WERI-Rb-1 (cell line): Measurements from ENCODE around the gene ITPR3.

ENCODE experiments used
- DNase-seq: peaks from one replicate; pipeline ENCODE4 v3.0.0-alpha.2; 2020
- H3K27ac ChIP-seq: fragments of 250-450 bp; sonication (Bioruptor Pico); 2 replicates; pipeline ENCODE4 v1.5.1; 2020; ENCODE audit warnings: mild to moderate bottlenecking, moderate library complexity
- H3K27me3 ChIP-seq: fragments of 250-450 bp; sonication (Bioruptor Pico); 2 replicates; pipeline ENCODE4 v1.5.1; 2021; ENCODE audit warnings: mild to moderate bottlenecking, low read depth, moderate library complexity; ENCODE audit not compliant: insufficient read depth, severe bottlenecking
- H3K36me3 ChIP-seq: fragments of 250-450 bp; sonication (Bioruptor Pico); 2 replicates; pipeline ENCODE4 v1.5.1; 2020; ENCODE audit warnings: mild to moderate bottlenecking, moderate library complexity
- H3K4me3 ChIP-seq: 2 replicates; pipeline ENCODE4 v1.5.1; 2011; ENCODE audit warnings: low read depth, mild to moderate bottlenecking, control low read depth, low read length
- H3K9me3 ChIP-seq: fragments of 250-450 bp; sonication (Bioruptor Pico); 2 replicates; pipeline ENCODE4 v1.5.1; 2021; ENCODE audit warnings: mild to moderate bottlenecking, moderate library complexity; ENCODE audit not compliant: severe bottlenecking
- TF ChIP-seq, protein P1 (sequence below): IDR thresholded peaks from 2 replicates; pipeline ENCODE4 v1.5.1; 2011; ENCODE audit warnings: low read depth, mild to moderate bottlenecking, control low read depth, inconsistent platforms, low read length

The ITPR3 gene

DNA sequence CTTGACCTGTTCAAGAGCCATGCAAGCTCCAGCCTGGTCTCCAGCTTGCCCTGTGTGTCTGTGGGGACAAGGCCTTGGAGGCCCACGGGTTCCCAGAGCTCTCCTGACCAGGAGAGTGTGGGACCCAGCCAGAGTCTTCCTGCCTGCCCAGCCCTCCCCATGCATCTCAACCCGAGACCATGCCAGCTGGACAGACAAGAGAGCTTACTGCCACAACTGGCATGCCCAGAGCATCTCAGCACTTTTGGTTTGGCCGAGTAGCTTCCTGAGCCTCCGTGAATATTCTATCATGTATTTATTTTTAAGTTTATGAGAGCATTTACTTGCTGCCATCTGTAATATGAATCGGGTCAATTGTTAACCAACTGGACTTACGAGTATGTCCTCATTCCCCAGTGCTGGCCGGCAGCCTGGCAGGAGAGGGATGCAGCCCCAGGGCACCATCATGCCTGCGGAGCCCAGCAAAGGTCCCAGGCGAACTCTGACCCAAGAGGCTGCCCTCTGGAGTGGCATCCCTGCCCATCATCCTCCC, 110.7 kb downstream of the ITPR3 start:
- TF ChIP-seq, protein P1, sequence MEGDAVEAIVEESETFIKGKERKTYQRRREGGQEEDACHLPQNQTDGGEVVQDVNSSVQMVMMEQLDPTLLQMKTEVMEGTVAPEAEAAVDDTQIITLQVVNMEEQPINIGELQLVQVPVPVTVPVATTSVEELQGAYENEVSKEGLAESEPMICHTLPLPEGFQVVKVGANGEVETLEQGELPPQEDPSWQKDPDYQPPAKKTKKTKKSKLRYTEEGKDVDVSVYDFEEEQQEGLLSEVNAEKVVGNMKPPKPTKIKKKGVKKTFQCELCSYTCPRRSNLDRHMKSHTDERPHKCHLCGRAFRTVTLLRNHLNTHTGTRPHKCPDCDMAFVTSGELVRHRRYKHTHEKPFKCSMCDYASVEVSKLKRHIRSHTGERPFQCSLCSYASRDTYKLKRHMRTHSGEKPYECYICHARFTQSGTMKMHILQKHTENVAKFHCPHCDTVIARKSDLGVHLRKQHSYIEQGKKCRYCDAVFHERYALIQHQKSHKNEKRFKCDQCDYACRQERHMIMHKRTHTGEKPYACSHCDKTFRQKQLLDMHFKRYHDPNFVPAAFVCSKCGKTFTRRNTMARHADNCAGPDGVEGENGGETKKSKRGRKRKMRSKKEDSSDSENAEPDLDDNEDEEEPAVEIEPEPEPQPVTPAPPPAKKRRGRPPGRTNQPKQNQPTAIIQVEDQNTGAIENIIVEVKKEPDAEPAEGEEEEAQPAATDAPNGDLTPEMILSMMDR: no peak
- no peaks in the 10 kb centered on the region for H3K27me3 ChIP-seq
- no peak overlapping the region for H3K4me3 ChIP-seq
- no peak for DNase-seq
- no peak overlapping the region for H3K27ac ChIP-seq
- H3K36me3 ChIP-seq: no peaks in the 10 kb centered on the region
- H3K9me3 ChIP-seq: no peaks in the 10 kb centered on the region

DNA sequence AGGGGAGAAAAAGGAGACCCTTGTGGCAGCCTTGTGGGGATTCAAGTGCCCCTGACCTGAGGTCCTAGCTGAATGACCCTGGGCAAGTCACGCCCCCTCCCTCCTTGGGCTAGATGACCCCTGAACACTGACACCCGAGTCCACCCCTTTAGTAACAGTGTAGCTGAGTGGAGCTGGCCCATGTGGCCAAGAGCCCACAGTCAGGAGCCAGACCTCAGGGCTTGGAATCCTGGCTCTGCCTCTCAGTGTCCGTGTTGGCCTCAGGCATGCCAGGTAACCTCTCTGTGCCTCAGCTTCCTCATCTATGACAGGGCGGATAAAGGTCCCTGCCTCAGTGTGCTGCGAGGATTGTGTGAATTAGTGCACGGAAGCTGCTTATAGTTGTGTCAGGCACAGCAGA, 111.3 kb downstream of the ITPR3 start:
- DNase-seq: peak; percentile 65
- Histone ChIP-seq H3K27ac (peak overlapping the region; percentile 49), H3K36me3 (no peaks in the 10 kb centered on the region), H3K9me3 (no peaks in the 10 kb centered on the region), H3K27me3 (no peaks in the 10 kb centered on the region), H3K4me3 (no peak overlapping the region)
- TF ChIP-seq, protein P1: no peak

DNA sequence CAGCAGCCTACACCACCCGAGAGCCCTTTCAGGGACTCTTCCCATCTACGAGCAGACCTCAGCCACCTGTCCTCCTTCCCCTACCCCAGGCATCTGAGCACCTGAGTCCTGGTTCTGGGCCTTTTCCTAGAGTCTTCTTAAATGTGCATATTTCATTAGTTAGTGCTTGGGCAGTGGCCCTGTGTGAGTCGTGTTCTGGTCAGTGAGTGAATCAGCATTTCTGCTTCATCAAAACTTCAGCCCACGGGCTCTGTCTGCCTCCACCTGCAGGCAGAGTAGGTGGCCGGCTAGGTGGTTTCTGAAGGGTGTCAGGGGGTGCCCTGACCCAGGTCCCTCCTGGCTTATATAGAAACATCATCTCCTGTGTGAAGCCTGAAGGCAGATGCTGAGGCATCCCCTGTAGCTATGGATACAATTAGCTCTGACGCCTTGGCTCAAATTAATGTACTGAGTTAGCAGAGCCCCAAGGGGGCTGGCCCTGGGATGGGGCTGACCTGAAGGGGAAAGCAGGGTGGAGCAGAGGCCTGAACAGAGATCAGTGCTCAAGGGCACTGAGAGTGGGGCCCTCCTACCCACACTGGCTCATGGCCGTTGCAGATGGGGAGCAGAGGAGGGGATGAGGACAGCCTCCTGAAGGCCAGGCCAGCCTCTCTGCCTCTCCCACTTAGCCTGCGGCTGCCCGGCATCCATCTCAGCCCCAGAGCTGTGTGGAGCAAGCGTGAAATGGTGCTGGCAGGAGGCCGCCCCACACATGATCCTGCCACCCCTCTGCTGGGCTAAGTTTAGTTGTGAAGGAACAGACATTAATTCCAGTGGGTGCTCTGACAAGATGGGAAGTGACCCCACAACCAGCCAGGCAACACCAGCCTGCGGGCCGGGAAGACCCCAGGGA, 111.9 kb downstream of the ITPR3 start:
- no peak for DNase-seq

DNA sequence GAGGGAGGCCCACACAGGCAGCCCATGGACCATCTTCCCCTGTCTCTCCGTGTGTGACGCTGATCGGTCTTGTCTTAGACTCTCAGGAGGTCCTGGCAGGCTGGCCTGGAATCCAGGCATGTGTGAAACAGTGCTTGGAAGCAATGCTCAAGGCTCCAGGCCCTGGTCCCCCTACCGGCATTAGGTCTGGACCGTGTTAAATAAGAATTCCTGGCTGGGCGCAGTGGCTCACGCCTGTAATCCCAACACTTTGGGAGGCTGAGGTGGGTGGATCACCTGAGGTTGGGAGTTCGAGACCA, 112.5 kb downstream of the ITPR3 start:
- Histone ChIP-seq H3K27me3 (no peaks in the 10 kb centered on the region), H3K9me3 (no peaks in the 10 kb centered on the region), H3K36me3 (no peaks in the 10 kb centered on the region), H3K27ac (no peak overlapping the region), H3K4me3 (no peak overlapping the region)
- no peak for DNase-seq
- TF ChIP-seq, protein P1: no peak

More for the DNA sequence above, 111.9 kb downstream of the ITPR3 start:
- Histone ChIP-seq H3K27me3 (no peaks in the 10 kb centered on the region), H3K36me3 (no peaks in the 10 kb centered on the region), H3K4me3 (no peak overlapping the region), H3K27ac (peak overlapping the region; percentile 49), H3K9me3 (no peaks in the 10 kb centered on the region)
- TF ChIP-seq, protein P1: no peak

DNA sequence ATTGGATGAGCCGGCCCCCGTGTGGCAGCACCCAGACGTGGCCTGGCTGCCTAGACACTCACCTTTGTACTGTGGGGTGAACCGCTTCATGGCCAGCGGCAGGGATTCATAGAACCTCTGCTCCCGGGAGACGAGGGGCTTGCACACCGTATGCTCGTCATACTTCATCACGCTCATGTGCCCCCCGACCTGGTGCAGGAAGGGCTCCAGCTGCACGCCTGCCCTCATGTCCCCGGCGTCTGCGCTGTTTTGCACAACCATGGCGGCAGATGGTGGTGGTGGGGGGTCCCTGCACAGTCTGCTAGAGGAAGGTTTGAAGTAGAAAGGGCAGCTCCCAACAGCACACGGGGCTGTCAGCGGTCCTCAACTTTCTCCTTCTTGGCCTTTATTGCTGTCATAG, 114.1 kb downstream of the ITPR3 start:
- TF ChIP-seq, protein P1: peak; percentile 34
- Histone ChIP-seq H3K27me3 (no peaks in the 10 kb centered on the region), H3K27ac (no peak overlapping the region), H3K36me3 (no peaks in the 10 kb centered on the region), H3K9me3 (no peaks in the 10 kb centered on the region), H3K4me3 (no peak overlapping the region)
- DNase-seq: no peak
